ENCODE results near the gene ICOSLG.
"Not testable (repeated sequence)": the region's sequence is repeated elsewhere in the genome, so short reads cannot be mapped to it uniquely, and the experiment has no call there.

GRCh38 chr21:44229561-44229960 is 11.2 kb downstream of the ICOSLG start:
- TF ChIP-seq EZH2phosphoT487 (IDR thresholded peaks at IDR 0.05; ENCODE audit: low read depth, severe bottlenecking, unreplicated experiment); CTCF (IDR thresholded peaks at IDR 0.05; ENCODE audit: poor library complexity): not testable (repeated sequence)

Data from hepatocyte (in vitro differentiated cells).